Testis (tissue), 2 donors: Measurements from ENCODE around the gene CCSER1.
"Not testable (repeated sequence)": the region's sequence is repeated elsewhere in the genome, so short reads cannot be mapped to it uniquely, and the experiment has no call there.

ENCODE experiments used
- POLR2A ChIP-seq: fragments of 450-650 bp; IDR thresholded peaks from one replicate; pipeline ENCODE4 v1.6.1; 2017; ENCODE audit warnings: antibody characterized with exemption, mild to moderate bottlenecking, moderate library complexity
- TF ChIP-seq, protein P1 (sequence below), 3 experiments: fragments of 450-650 bp in 2 of 3; fragments of 200-600 bp in 1 of 3; sonication (generic) in 1 of 3; IDR thresholded peaks; one replicate each; pipeline ENCODE4 v1.5.1; 2016 to 2019; ENCODE audit warnings: antibody characterized with exemption in 3 of 3, mild to moderate bottlenecking in 2 of 3, moderate library complexity in 1 of 3

DNA sequence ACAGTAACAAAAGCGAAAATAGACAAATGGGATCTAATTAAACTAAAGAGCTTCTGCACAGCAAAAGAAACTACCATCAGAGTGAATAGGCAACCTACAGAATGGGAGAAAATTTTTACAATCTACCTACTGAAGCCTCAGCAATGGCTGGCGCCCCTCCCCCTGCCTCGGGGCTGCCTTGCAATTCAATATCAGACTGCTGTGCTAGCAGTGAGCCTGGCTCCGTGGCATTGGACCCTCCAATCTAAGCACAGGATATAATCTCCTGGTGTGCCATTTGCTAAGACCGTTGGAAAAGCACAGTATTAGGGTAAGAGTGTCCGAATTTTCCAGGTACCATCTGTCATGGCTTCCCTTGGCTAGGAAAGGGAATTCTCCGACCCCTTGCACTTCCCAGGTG lies 1278.2 kb downstream of the CCSER1 start:
- TF ChIP-seq, protein P1, sequence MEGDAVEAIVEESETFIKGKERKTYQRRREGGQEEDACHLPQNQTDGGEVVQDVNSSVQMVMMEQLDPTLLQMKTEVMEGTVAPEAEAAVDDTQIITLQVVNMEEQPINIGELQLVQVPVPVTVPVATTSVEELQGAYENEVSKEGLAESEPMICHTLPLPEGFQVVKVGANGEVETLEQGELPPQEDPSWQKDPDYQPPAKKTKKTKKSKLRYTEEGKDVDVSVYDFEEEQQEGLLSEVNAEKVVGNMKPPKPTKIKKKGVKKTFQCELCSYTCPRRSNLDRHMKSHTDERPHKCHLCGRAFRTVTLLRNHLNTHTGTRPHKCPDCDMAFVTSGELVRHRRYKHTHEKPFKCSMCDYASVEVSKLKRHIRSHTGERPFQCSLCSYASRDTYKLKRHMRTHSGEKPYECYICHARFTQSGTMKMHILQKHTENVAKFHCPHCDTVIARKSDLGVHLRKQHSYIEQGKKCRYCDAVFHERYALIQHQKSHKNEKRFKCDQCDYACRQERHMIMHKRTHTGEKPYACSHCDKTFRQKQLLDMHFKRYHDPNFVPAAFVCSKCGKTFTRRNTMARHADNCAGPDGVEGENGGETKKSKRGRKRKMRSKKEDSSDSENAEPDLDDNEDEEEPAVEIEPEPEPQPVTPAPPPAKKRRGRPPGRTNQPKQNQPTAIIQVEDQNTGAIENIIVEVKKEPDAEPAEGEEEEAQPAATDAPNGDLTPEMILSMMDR (IDR thresholded peaks at IDR 0.05), result not testable (repeated sequence)
- TF ChIP-seq POLR2A, result not testable (repeated sequence)
